ENCODE data around the gene DNAJC15. TPM values are rescaled to one million over a fixed set of nuclear protein-coding genes. Genes with fewer than 3 reads are reported as not detected.

DNAJC15 gene
- total RNA-seq, 2 experiments from 2014 or later, result 8.9 to 10.6 TPM

GRCh38 chr13:43020794-43021193 lies 2.6 kb upstream of the DNAJC15 start:
- Mint-ChIP-seq H3K4me1 (ENCODE audit: low read depth) (peaks cover 13% of the 10 kb centered on the region), H3K27me3 (no peaks in the 10 kb centered on the region), H3K27ac (no peak overlapping the region), H3K4me3 (no peak overlapping the region), H3K9me3 (no peaks in the 10 kb centered on the region), H3K36me3 (ENCODE audit: low read depth) (peaks cover 3% of the 10 kb centered on the region)
- POLR2A ChIA-PET, result no interaction called here
- no peak for DNase-seq
- intact Hi-C loops (cut with micrococcal nuclease), result no loop called here
- TF ChIP-seq CTCF (IDR thresholded peaks at IDR 0.05), result no peak
- CTCF ChIA-PET, result interaction anchor here (1.1 kb wide), 1 partner anchor 51 kb away, joined by 3 read pairs; no protein-coding TSS in a partner anchor
- no peak for ATAC-seq

- Mint-ChIP-seq H3K27me3 (no peaks in the 10 kb centered on the region), H3K4me3 (no peak overlapping the region)
- POLR2A ChIA-PET, result interaction anchor here (2.1 kb wide), 1 partner anchor 30 kb away, joined by 20 read pairs; the partner anchor contains the start of gene EPSTI1
Measured at GRCh38 chr13:43021926-43022670, 1.3 kb upstream of the DNAJC15 start.

GRCh38 chr13:43022934-43023288 lies 475 bp upstream of the DNAJC15 start:
- peak overlapping the region; percentile 97 for H3K4me3 Mint-ChIP-seq
- intact Hi-C loops (cut with micrococcal nuclease), result no loop called here
- H3K27me3 Mint-ChIP-seq, result no peaks in the 10 kb centered on the region
- peak overlapping the region; percentile 94 for H3K27ac Mint-ChIP-seq
- no peak for TF ChIP-seq CTCF (IDR thresholded peaks at IDR 0.05)
- peaks cover 21% of the 10 kb centered on the region for H3K4me1 Mint-ChIP-seq (ENCODE audit: low read depth)
- ATAC-seq, result no peak
- DNase-seq, result no peak
- no peaks in the 10 kb centered on the region for H3K9me3 Mint-ChIP-seq
- POLR2A ChIA-PET, result interaction anchor here (0.6 to 2.1 kb wide), 6 partner anchors 10 to 55 kb away, joined by 3 to 20 read pairs (median 4); partner anchors contain the start of gene EPSTI1
- CTCF ChIA-PET, result interaction anchor here (1.2 to 2.1 kb wide), 4 partner anchors 8 to 54 kb away, joined by 3 to 15 read pairs (median 5); no protein-coding TSS in a partner anchor
- H3K36me3 Mint-ChIP-seq (ENCODE audit: low read depth), result peaks cover 3% of the 10 kb centered on the region

More at GRCh38 chr13:43021926-43022670, 1.3 kb upstream of the DNAJC15 start:
- ATAC-seq, result no peak
- H3K36me3 Mint-ChIP-seq (ENCODE audit: low read depth), result peaks cover 3% of the 10 kb centered on the region
- intact Hi-C loops (cut with micrococcal nuclease), result no loop called here
- no peaks in the 10 kb centered on the region for H3K9me3 Mint-ChIP-seq
- H3K4me1 Mint-ChIP-seq (ENCODE audit: low read depth), result peaks cover 18% of the 10 kb centered on the region
- no peak for TF ChIP-seq CTCF (IDR thresholded peaks at IDR 0.05)
- CTCF ChIA-PET, result interaction anchor here (1.1 to 2.1 kb wide), 3 partner anchors 28 to 53 kb away, joined by 3 to 15 read pairs (median 3); no protein-coding TSS in a partner anchor
- no peak for DNase-seq
- H3K27ac Mint-ChIP-seq, result no peak overlapping the region

DNA sequence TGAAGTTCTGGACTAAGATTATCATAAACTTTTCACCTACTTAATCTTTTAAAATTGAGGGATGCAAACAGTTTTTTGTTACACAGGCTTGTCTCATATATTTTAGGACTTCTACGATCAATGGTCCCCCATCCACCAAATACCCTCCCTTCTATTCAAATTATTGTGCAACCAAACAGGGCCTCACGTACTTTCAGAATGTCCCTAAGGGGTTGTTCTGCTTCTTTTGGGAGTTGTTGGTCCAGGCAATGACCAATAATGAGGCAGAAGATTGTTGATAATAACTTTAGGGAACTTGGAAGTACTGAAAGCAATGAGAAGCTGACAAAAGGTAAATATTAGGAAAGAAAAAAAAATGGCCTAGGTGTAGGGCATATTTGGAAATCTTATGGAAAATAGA lies 2.9 kb downstream of the DNAJC15 start:
- ChIA-PET POLR2A (no interaction called here), CTCF (interaction anchor here (1.3 kb wide), 1 partner anchor 56 kb away, joined by 4 read pairs; no protein-coding TSS in a partner anchor)
- Mint-ChIP-seq H3K27ac (no peak overlapping the region), H3K9me3 (no peaks in the 10 kb centered on the region), H3K4me1 (ENCODE audit: low read depth) (peaks cover 38% of the 10 kb centered on the region), H3K36me3 (ENCODE audit: low read depth) (peaks cover 12% of the 10 kb centered on the region), H3K27me3 (no peaks in the 10 kb centered on the region), H3K4me3 (no peak overlapping the region)
- intact Hi-C loops (cut with micrococcal nuclease), result no loop called here
- no peak for ATAC-seq
- no peak for DNase-seq
- no peak for TF ChIP-seq CTCF (IDR thresholded peaks at IDR 0.05)

DNA sequence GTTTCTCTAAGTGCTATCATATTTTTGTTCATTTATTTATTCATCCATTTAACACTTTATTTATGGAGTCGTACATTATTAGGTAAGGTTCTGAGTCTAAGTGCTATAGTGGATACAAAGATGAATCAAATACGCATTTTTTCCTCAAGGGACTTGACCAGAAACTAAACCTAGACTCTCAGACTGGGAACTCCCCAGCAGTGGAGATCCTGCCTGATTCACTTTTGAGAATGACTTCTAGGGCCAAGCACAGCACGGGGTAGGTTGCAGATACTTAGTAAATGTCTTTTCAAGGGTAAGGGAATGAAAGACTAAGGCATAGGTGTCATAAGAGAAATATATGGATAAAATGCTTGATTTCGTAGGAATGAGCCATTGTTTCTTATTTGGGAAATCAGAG lies 7.2 kb downstream of the DNAJC15 start:
- intact Hi-C loops (cut with micrococcal nuclease), result no loop called here
- H3K36me3 Mint-ChIP-seq (ENCODE audit: low read depth), result peaks cover 28% of the 10 kb centered on the region

More for the DNA sequence above, 7.2 kb downstream of the DNAJC15 start:
- Mint-ChIP-seq H3K4me3 (no peak overlapping the region), H3K9me3 (peaks cover 6% of the 10 kb centered on the region), H3K27ac (no peak overlapping the region), H3K27me3 (no peaks in the 10 kb centered on the region), H3K4me1 (ENCODE audit: low read depth) (peaks cover 34% of the 10 kb centered on the region)
- DNase-seq (no peak), ATAC-seq (no peak)
- POLR2A ChIA-PET, result interaction anchor here (0.8 kb wide), 1 partner anchor 13 kb away, joined by 4 read pairs; no protein-coding TSS in a partner anchor
- CTCF ChIA-PET, result no interaction called here
- TF ChIP-seq CTCF (IDR thresholded peaks at IDR 0.05), result no peak

Data from activated CD8-positive, alpha-beta T cell treated with anti-CD3 and anti-CD28 coated beads for 36 hours (primary cell).